A673 (cell line): ENCODE data around the gene CCDC9.

Experiments
- EZH2 ChIP-seq: fragments of 200-600 bp; sonication (generic); IDR thresholded peaks from 2 replicates; pipeline ENCODE4 v1.6.1; 2017; ENCODE audit warnings: borderline replicate concordance, low read depth, mild to moderate bottlenecking, mixed read lengths, antibody characterized with exemption, low read length; ENCODE audit not compliant: poor library complexity, severe bottlenecking
- TF ChIP-seq, protein P1 (sequence below): fragments of 300-800, 200-600 bp; sonication (generic); conservative IDR thresholded peaks from 2 replicates; pipeline ENCODE4 v1.5.1; 2017; ENCODE audit warnings: low read depth, mild to moderate bottlenecking, antibody characterized with exemption, low read length, moderate library complexity, mixed read lengths

DNA sequence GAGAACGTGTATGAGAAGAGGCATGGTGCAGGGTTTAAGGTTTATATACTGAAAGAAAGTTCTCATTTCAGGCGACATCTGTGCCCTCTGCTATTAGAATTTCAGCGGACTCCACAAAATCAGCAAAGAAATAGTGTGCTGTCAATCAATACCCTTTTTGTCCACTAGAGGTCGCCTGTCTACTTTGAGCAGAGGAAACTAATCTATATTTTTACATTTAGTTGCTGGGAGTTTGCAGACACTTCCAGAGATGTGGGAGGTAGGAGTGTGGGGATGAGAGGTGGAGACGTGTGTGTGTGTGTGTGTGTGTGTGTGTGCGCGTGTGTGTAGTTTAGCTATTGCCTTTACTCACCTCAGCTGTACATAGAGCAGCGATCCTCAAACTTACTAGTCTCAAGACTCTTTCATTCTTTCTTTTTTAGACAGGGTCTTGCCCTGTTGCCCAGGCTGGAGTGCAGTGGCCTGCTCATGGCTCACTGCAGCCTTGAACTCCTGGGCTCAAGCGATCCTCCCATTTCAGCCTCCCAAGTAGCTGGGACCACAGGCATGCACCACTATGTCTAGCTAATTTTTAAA, 28.1 kb downstream of the CCDC9 start:
- TF ChIP-seq, protein P1, sequence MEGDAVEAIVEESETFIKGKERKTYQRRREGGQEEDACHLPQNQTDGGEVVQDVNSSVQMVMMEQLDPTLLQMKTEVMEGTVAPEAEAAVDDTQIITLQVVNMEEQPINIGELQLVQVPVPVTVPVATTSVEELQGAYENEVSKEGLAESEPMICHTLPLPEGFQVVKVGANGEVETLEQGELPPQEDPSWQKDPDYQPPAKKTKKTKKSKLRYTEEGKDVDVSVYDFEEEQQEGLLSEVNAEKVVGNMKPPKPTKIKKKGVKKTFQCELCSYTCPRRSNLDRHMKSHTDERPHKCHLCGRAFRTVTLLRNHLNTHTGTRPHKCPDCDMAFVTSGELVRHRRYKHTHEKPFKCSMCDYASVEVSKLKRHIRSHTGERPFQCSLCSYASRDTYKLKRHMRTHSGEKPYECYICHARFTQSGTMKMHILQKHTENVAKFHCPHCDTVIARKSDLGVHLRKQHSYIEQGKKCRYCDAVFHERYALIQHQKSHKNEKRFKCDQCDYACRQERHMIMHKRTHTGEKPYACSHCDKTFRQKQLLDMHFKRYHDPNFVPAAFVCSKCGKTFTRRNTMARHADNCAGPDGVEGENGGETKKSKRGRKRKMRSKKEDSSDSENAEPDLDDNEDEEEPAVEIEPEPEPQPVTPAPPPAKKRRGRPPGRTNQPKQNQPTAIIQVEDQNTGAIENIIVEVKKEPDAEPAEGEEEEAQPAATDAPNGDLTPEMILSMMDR: peak; percentile 92
- no peak for TF ChIP-seq EZH2
